ENCODE results near the gene ONECUT2.
A peak's percentile ranks its signal among the peaks of the same experiment; 100 is the strongest.

Gene ONECUT2

GRCh38 chr18:57435846-57436190, 644 bp downstream of the ONECUT2 start:
- Histone ChIP-seq H3K36me3 (replicated peaks) (no peaks in the 10 kb centered on the region), H3K4me3 (peak overlapping the region; percentile 63), H3K4me1 (peaks cover 26% of the 10 kb centered on the region), H3K27me3 (ENCODE audit: low read depth) (0 out of 2 replicates have a peak, but pooled peaks cover 7% of the 10 kb centered on the region), H3K9me3 (no peaks in the 10 kb centered on the region)
- no peak for DNase-seq (ENCODE audit: low spot score in 2 of 2)
- in situ Hi-C loops (cut with MboI; ENCODE audit: low sequenced_read_pairs): loop anchor here (25.0 kb wide), 1 partner anchor 699 kb away; no protein-coding TSS in a partner anchor

DNA sequence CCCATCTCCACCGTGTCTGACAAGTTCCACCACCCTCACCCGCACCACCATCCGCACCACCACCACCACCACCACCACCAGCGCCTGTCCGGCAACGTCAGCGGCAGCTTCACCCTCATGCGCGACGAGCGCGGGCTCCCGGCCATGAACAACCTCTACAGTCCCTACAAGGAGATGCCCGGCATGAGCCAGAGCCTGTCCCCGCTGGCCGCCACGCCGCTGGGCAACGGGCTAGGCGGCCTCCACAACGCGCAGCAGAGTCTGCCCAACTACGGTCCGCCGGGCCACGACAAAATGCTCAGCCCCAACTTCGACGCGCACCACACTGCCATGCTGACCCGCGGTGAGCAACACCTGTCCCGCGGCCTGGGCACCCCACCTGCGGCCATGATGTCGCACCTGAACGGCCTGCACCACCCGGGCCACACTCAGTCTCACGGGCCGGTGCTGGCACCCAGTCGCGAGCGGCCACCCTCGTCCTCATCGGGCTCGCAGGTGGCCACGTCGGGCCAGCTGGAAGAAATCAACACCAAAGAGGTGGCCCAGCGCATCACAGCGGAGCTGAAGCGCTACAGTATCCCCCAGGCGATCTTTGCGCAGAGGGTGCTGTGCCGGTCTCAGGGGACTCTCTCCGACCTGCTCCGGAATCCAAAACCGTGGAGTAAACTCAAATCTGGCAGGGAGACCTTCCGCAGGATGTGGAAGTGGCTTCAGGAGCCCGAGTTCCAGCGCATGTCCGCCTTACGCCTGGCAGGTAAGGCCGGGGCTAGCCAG, 1.2 kb downstream of the ONECUT2 start:
- peaks cover 20% of the 10 kb centered on the region for H3K4me1 ChIP-seq
- H3K27me3 ChIP-seq (ENCODE audit: low read depth): 0 out of 2 replicates have a peak, but pooled peaks cover 7% of the 10 kb centered on the region
- in situ Hi-C loops (cut with MboI; ENCODE audit: low sequenced_read_pairs): loop anchor here (25.0 kb wide), 1 partner anchor 699 kb away; no protein-coding TSS in a partner anchor
- H3K9me3 ChIP-seq: no peaks in the 10 kb centered on the region
- DNase-seq (ENCODE audit: low spot score in 2 of 2): no peak
- no peaks in the 10 kb centered on the region for H3K36me3 ChIP-seq (replicated peaks)
- peak overlapping the region; percentile 63 for H3K4me3 ChIP-seq

DNA sequence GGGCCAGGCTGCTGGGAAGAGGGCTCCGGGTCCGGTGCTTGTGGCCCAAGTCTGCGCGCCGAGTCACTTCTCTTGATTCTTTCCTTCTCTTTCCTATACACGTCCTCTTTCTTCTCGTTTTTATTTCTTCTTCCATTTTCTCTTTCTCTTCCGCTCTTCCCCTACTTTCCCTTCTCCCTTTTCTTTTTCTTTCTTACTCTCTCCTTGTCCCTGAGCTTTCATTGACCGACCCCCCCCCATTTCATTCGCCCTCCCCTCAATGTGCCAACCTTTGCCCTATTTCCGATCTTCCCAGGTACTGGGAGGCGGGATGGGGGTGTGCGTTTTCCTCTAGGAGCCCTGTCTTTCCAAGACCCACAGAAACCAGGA, 1.8 kb downstream of the ONECUT2 start:
- in situ Hi-C loops (cut with MboI; ENCODE audit: low sequenced_read_pairs): loop anchor here (25.0 kb wide), 1 partner anchor 700 kb away; no protein-coding TSS in a partner anchor
- Histone ChIP-seq H3K9me3 (no peaks in the 10 kb centered on the region), H3K27me3 (ENCODE audit: low read depth) (0 out of 2 replicates have a peak, but pooled peaks cover 7% of the 10 kb centered on the region), H3K36me3 (replicated peaks) (no peaks in the 10 kb centered on the region), H3K4me1 (peaks cover 16% of the 10 kb centered on the region), H3K4me3 (peak overlapping the region; percentile 63)
- no peak for DNase-seq (ENCODE audit: low spot score in 2 of 2)

GRCh38 chr18:57437402-57437765, 2.2 kb downstream of the ONECUT2 start:
- Histone ChIP-seq H3K4me1 (peaks cover 16% of the 10 kb centered on the region), H3K4me3 (peak overlapping the region; percentile 63), H3K36me3 (replicated peaks) (no peaks in the 10 kb centered on the region), H3K27me3 (ENCODE audit: low read depth) (0 out of 2 replicates have a peak, but pooled peaks cover 7% of the 10 kb centered on the region), H3K9me3 (no peaks in the 10 kb centered on the region)
- DNase-seq (ENCODE audit: low spot score in 2 of 2): peak; percentile 54 to 62
- in situ Hi-C loops (cut with MboI; ENCODE audit: low sequenced_read_pairs): loop anchor here (25.0 kb wide), 1 partner anchor 700 kb away; no protein-coding TSS in a partner anchor

DNA sequence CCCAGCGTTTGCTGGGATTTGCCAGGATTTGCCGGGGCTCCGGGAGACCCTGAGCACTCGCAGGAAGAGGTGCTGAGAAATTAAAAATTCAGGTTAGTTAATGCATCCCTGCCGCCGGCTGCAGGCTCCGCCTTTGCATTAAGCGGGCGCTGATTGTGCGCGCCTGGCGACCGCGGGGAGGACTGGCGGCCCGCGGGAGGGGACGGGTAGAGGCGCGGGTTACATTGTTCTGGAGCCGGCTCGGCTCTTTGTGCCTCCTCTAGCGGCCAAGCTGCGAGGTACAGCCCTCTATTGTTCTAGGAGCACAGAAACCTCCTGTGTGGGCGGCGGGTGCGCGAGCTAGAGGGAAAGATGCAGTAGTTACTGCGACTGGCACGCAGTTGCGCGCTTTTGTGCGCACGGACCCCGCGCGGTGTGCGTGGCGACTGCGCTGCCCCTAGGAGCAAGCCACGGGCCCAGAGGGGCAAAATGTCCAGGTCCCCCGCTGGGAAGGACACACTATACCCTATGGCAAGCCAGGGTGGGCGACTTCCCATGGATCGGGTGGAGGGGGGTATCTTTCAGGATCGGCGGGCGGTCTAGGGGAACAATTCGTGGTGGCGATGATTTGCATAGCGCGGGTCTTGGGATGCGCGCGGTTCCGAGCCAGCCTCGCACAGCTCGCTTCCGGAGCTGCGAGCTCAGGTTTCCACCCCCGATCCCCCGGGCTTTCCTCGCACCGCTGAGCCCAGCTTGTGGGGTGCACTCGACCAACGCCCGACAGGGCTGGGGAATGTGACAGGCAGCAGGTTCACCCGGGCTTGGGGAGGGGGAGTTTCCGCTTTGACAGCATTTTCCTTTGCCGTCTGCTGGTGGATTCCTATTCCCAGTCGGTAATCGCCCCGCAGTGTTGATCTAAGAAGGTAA, 2.8 kb downstream of the ONECUT2 start:
- no peaks in the 10 kb centered on the region for H3K9me3 ChIP-seq
- in situ Hi-C loops (cut with MboI; ENCODE audit: low sequenced_read_pairs): loop anchor here (25.0 kb wide), 1 partner anchor 701 kb away; no protein-coding TSS in a partner anchor
- H3K4me1 ChIP-seq: peaks cover 16% of the 10 kb centered on the region
- DNase-seq (ENCODE audit: low spot score in 2 of 2): peak; percentile 91 to 93
- H3K27me3 ChIP-seq (ENCODE audit: low read depth): 0 out of 2 replicates have a peak, but pooled peaks cover 7% of the 10 kb centered on the region
- H3K4me3 ChIP-seq: peak overlapping the region; percentile 63
- no peaks in the 10 kb centered on the region for H3K36me3 ChIP-seq (replicated peaks)

DNA sequence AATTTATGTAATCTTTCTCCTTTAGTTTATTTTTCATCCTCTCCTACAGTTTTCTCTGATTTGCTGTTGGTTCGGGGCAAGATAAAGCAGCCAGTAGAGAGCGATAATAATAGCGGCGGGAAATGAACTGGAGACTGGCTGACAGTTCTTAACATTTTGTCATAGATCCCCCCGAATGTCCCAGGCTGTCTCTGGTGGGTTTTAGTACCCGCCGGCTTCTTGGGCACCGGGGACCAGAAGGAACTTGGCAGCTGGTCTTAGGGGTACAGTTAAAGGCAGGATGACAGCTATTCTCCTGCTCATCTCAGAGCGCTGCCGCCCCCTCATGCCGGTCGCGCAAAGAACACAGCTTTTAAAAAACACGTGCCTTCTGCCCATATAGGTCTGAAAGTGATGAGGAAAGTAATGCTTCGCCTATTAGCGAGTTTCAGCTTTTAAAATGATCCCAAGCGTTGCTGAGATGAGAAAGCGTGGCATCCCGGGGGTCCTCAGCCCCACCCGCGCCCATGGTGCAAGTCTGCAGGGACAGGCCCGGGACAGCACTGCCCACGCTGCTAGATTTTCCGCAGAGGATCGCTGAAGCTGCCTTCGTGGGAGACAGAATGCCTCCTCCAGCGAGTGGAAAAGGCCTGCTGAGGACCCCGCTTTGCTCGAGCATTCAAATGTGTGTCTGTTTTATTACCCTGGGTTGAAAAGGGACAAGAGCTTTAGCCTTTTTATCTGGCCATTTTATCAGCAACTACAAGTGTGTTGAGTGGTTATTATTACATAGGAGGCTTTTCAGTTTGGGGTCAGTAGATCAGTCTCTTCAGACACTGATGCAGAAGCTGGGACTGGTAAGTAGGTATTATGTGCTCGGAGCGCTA, 3.8 kb downstream of the ONECUT2 start:
- no peaks in the 10 kb centered on the region for H3K9me3 ChIP-seq
- H3K4me1 ChIP-seq: peaks cover 12% of the 10 kb centered on the region
- in situ Hi-C loops (cut with MboI; ENCODE audit: low sequenced_read_pairs): loop anchor here (25.0 kb wide), 1 partner anchor 702 kb away; no protein-coding TSS in a partner anchor
- H3K36me3 ChIP-seq (replicated peaks): no peaks in the 10 kb centered on the region
- H3K27me3 ChIP-seq (ENCODE audit: low read depth): 0 out of 2 replicates have a peak, but pooled peaks cover 4% of the 10 kb centered on the region
- peak in 1 of 2 experiments; percentile 30 for DNase-seq (ENCODE audit: low spot score in 2 of 2)
- peak overlapping the region; percentile 63 for H3K4me3 ChIP-seq

GRCh38 chr18:57439609-57439968, 4.4 kb downstream of the ONECUT2 start:
- H3K27me3 ChIP-seq (ENCODE audit: low read depth): no peaks in the 10 kb centered on the region
- in situ Hi-C loops (cut with MboI; ENCODE audit: low sequenced_read_pairs): loop anchor here (25.0 kb wide), 1 partner anchor 702 kb away; no protein-coding TSS in a partner anchor
- peaks cover 10% of the 10 kb centered on the region for H3K4me1 ChIP-seq
- no peak for DNase-seq (ENCODE audit: low spot score in 2 of 2)
- no peak overlapping the region for H3K4me3 ChIP-seq
- H3K36me3 ChIP-seq (replicated peaks): no peaks in the 10 kb centered on the region
- H3K9me3 ChIP-seq: no peaks in the 10 kb centered on the region

DNA sequence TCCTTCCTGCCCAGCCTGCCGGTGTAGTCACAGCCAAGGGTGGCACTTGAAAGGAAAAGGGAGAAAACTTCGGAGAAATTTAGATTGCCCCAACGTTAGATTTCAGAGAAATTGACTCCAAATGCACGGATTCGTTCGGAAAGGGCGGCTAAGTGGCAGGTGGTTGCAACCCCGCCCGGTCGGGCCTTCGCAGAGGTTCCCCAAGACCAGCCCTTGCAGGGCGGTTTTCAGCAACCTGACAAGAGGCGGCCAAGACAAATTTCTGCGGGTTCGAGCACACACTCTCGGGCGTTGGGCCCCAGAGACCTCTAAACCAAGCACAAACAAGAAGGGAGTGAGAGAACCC, 4.8 kb downstream of the ONECUT2 start:
- H3K27me3 ChIP-seq (ENCODE audit: low read depth): no peaks in the 10 kb centered on the region
- H3K4me1 ChIP-seq: peaks cover 10% of the 10 kb centered on the region
- no peaks in the 10 kb centered on the region for H3K9me3 ChIP-seq
- in situ Hi-C loops (cut with MboI; ENCODE audit: low sequenced_read_pairs): loop anchor here (25.0 kb wide), 1 partner anchor 703 kb away; no protein-coding TSS in a partner anchor
- no peak overlapping the region for H3K4me3 ChIP-seq
- no peak for DNase-seq (ENCODE audit: low spot score in 2 of 2)
- H3K36me3 ChIP-seq (replicated peaks): no peaks in the 10 kb centered on the region

DNA sequence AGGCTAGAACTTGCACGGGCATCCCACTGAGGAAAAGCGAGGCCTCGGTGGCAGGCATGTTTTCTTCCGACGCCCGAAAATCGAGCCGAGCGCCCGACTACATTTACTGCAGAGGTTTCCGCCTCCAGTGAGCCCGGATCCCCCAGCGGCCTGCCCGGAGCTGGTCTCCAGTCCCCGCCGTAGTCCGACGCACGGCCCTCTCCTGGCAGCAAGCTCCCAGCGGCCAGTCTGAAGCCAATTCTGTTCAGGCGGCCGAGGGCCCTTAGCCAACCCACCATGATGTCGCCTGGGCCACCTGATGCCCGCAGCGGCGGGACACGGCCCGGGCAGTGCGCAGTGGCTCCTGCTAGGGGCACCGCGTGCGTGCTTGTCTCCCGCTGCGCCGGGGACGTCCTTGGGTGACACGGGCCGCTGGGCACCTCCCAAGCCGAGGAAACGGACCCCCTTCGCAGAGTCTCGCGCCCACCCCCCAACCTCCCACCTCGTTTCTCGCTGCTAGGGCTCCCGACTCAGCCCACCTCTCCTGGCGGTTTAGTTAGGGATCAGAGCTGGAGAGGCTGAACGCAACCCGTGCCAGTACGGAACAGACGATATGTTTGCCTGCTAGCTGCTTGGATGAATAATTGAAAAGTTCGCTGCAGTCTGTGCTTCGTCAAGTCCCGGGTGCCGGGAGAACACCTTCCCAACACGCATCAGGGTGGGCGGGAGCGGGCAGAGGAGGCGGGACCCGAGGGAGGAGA, 5.3 kb downstream of the ONECUT2 start:
- H3K4me3 ChIP-seq: no peak overlapping the region
- no peaks in the 10 kb centered on the region for H3K36me3 ChIP-seq (replicated peaks)

DNA sequence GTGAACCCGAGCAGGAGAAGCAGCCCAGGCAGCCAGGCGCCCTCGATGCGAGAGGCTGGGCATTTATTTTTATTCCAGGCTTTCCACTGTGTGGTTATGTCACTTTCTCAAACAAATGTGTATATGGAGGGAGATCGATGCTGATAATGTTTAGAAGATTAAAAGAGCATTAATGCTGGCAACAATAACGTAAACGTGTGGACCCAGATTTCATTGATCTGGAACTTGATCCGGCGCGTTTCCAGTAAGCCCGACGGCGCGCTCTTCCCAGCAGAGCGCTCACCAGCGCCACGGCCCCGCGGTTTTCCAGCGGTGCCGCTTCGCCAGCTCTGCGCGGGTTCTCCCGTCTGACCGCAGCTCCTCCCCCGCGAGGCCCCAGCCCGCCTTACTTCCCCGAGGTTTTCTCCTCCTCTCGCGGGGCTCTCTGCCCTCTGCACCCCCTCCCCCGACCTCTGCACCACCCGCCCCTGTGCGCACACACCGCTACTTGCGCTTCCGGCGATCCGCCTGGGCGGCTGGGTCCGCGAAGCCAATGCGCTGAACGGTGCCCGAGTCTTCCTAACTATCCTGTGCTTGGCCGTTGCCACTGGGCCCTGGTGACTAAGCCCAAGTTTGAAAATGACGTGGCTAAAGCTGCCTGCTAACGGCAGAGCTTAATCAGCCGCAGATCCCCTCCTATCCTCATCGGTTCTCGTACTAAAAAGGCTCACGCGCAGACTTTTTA, 6.1 kb downstream of the ONECUT2 start:
- peaks cover 7% of the 10 kb centered on the region for H3K4me1 ChIP-seq
- no peak for DNase-seq (ENCODE audit: low spot score in 2 of 2)
- no peaks in the 10 kb centered on the region for H3K36me3 ChIP-seq (replicated peaks)
- no peaks in the 10 kb centered on the region for H3K9me3 ChIP-seq
- H3K4me3 ChIP-seq: no peak overlapping the region
- in situ Hi-C loops (cut with MboI; ENCODE audit: low sequenced_read_pairs): loop anchor here (25.0 kb wide), 1 partner anchor 704 kb away; no protein-coding TSS in a partner anchor
- no peaks in the 10 kb centered on the region for H3K27me3 ChIP-seq (ENCODE audit: low read depth)

More for the DNA sequence above, 5.3 kb downstream of the ONECUT2 start:
- DNase-seq (ENCODE audit: low spot score in 2 of 2): no peak
- peaks cover 10% of the 10 kb centered on the region for H3K4me1 ChIP-seq
- H3K27me3 ChIP-seq (ENCODE audit: low read depth): no peaks in the 10 kb centered on the region
- H3K9me3 ChIP-seq: no peaks in the 10 kb centered on the region
- in situ Hi-C loops (cut with MboI; ENCODE audit: low sequenced_read_pairs): loop anchor here (25.0 kb wide), 1 partner anchor 703 kb away; no protein-coding TSS in a partner anchor

DNA sequence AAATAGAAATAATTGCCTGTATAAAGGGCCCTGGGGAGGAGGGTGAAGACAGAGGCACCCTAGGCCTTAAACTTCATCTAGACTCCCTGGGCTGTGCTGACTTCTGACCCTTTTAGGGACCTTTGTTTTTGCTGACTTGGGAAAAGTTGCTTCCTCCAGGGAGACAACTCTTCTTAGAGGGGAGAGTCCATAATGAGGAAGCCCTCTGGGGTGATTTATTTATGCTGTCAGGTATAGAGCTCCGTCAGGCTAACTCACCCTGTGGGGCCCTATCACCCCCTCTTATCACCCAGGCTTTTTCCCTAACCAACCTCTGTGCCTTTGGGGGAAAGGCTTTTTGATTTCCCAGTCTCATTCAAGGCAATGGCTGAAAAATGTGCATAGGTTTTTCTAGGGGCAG, 8.1 kb downstream of the ONECUT2 start:
- in situ Hi-C loops (cut with MboI; ENCODE audit: low sequenced_read_pairs): loop anchor here (25.0 kb wide), 1 partner anchor 706 kb away; no protein-coding TSS in a partner anchor
- H3K27me3 ChIP-seq (ENCODE audit: low read depth): no peaks in the 10 kb centered on the region
- no peaks in the 10 kb centered on the region for H3K9me3 ChIP-seq
- no peaks in the 10 kb centered on the region; the same call in 1 of the 2 replicates for H3K4me1 ChIP-seq
- H3K36me3 ChIP-seq (replicated peaks): no peaks in the 10 kb centered on the region
- no peak for DNase-seq (ENCODE audit: low spot score in 2 of 2)
- H3K4me3 ChIP-seq: no peak overlapping the region

DNA sequence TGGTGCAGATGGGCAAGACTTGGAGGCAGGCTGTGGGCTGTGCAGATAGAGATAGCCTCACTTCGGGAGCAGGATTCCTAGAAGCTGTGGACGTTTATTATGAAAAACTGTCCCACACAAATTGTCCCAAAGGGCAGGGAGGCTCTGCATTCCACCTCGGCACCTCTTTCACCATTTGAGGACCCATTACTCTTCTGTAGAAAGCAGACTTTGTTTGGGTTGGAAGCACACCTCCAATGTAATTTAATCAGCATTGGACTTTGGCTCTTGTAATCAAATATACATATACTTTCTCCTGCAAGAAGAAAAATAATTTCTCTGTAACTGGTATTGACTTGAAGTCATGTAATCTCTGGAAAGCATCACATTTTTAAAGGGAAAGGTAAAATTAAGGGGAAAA, 8.5 kb downstream of the ONECUT2 start:
- no peaks in the 10 kb centered on the region; the same call in 1 of the 2 replicates for H3K4me1 ChIP-seq
- H3K36me3 ChIP-seq (replicated peaks): no peaks in the 10 kb centered on the region
- H3K27me3 ChIP-seq (ENCODE audit: low read depth): no peaks in the 10 kb centered on the region
- no peaks in the 10 kb centered on the region for H3K9me3 ChIP-seq
- in situ Hi-C loops (cut with MboI; ENCODE audit: low sequenced_read_pairs): loop anchor here (25.0 kb wide), 1 partner anchor 706 kb away; no protein-coding TSS in a partner anchor
- DNase-seq (ENCODE audit: low spot score in 2 of 2): no peak
- no peak overlapping the region for H3K4me3 ChIP-seq
